ENCODE results near the gene PDE6A.
"Not testable (repeated sequence)": the region's sequence is repeated elsewhere in the genome, so short reads cannot be mapped to it uniquely, and the experiment has no call there.

PDE6A gene

GRCh38 chr5:149894237-149894636, 50.4 kb downstream of the PDE6A start:
- no peak for DNase-seq (ENCODE audit: low spot score)

DNA sequence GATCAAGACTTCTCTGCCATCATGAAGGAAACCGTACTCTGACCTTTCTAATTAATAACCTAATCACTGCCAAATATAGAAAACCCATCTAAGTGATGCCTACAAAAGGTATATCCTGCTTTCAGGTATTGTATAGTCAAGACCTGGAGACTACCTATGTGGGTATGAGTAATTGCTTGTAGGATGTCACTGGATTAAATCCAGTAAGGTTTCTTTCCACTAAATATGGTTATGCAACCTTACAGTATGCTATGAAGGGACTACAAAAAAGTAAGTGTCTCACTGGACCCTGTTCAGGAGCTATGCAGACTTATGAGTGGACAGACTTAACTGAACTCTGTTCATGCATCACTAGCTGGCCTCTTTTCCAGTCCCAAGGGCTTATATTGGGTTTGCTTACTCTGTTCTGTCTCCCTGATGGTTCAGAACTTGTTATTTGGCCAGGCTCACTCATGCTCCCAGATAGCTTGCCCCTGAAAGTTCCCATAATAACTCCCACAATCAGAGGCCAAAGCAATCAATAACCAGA, 51.1 kb downstream of the PDE6A start:
- no peak for DNase-seq (ENCODE audit: low spot score)

DNA sequence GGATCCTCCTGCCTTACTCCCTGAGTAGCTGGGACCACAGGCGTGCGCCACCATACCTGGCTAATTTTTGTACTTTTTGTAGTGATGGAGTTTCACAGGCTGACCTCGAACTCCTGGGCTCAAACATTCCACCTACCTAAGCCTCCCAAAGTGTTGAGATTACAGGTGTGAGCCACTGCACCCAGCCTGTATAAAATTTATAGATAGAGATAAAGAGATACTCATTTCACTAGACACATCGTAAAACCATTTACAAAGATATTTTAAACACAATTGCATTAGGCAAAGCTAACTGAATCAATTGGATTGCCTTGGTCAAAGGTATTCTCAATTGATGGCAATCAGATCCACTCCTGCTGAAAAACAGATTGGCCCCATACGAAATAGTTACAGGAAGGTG, 52.0 kb downstream of the PDE6A start:
- DNase-seq (ENCODE audit: low spot score), result no peak

DNA sequence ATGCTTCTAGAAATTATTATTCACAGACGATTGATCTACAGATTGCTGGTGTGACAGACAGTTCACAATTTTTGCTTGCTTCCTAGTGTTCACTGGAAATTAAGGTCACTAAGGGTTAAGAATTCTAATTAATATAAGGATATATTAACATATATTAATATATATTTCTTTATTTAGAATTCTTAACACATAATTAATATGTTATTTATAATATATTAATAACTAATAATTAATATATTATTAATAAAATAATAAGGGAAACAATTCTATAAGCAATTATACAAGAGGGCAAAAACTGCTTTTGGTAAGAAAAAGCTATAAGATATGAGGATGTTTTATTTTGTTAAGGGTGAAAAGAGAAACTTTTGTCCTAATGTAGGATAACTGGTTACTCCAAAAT, 56.3 kb downstream of the PDE6A start:
- no peak for DNase-seq (ENCODE audit: low spot score)

GRCh38 chr5:149887622-149888183, 56.9 kb downstream of the PDE6A start:
- DNase-seq (ENCODE audit: low spot score), result no peak

DNA sequence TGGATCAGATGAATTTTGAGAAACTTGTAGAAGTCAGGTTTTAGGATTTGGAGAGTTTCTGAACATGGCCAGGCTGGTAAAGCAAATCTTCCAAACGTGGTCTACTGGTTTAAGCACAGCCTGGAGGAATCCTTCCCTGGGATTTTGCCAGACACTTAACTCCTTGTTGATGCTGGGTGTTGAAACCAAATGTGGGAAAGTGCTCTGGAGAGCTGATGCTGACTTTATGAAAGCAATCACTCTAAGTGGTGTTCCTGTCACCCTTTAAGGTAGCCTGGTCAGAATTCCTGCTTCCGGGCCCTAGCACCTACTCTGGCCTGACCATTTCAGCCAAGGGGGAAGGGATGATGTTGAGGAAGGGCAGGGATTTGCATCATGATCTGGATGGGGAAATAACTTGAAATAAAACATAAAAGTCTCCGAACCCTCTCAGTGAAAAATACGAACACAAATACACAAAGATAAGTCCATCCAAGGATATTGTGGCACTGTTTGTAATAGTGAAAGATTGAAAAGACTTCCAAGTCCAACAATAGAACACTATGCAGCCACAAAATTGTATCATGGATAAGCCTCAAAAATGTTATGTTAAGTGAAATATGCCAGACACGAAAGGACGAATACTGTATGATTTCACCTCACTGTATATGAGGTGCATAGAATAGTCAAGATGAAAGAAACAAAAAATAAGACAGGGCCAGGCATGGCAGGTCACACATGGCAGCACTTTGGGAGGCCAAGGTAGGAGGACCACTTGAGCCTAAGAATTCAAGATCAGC, 57.7 kb downstream of the PDE6A start:
- DNase-seq (ENCODE audit: low spot score), result no peak

GRCh38 chr5:149886060-149886459, 58.5 kb downstream of the PDE6A start:
- no peak for DNase-seq (ENCODE audit: low spot score)

DNA sequence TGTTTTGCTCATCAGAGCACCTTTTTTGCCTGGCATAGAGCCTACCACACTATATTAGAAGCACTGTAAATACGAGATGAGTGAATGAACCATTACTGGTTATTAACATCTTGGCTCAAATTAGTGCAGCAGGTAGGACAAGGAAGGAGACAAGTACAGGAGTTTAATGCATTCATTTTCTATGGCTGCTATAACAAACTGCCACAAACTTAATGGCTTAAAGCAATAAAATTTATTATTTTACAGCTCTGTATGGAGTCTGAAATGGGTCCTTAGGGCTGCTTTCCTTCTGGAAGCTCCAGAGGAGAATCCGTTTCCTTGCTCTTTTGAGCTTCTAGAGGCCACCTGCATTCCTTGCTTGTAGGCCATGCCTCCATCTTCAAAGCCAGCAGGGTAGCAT, 59.1 kb downstream of the PDE6A start:
- no peak for DNase-seq (ENCODE audit: low spot score)

- DNase-seq (ENCODE audit: low spot score), result no peak
These were observed 61.0 kb downstream of the PDE6A start for GRCh38 chr5:149883550-149883949.

DNA sequence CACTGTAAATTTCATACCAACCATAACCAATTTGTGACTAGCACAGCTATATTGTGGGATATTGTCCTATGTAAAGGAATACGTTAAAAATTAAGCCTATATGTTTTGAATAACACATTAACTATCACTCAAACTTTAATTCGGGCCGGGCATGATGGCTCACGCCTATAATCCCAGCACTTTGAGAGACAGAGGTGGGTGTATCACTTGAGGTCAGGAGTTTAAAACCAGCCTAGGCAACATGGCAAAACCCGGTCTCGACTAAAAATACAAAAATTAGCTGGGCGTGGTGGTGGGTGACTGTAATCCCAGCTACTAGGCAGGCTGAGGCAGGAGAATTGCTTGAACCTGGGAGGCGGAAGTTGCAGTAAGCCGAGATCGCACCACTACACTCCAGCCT, 62.0 kb downstream of the PDE6A start:
- DNase-seq (ENCODE audit: low spot score), result not testable (repeated sequence)

- no peak for DNase-seq (ENCODE audit: low spot score)
These were observed 62.7 kb downstream of the PDE6A start for GRCh38 chr5:149881874-149882273.

DNA sequence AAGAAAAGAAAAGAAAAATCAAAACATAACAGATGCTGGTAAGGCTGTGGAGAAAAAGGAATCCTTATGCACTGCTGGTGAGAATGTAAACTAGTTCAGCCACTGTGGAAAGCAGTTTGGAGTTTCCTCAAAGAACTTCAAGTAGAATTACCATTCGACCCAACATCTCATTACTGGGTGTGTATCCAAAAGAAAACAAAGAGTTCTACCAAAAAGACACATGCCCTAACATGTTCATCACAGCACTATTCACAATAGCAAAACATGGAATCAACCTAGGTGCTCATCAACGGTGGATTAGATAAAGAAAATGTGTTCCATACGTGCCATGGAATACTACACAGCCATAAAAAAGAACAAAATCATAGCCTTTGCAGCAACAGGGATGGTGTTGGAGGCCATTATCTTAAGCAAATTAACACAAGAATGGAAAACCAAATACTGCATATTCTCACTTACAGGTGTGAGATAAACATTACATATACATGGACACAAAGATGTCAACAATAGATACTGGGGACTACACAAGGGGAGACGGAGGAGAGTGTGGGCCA, 63.4 kb downstream of the PDE6A start:
- no peak for DNase-seq (ENCODE audit: low spot score)

DNA sequence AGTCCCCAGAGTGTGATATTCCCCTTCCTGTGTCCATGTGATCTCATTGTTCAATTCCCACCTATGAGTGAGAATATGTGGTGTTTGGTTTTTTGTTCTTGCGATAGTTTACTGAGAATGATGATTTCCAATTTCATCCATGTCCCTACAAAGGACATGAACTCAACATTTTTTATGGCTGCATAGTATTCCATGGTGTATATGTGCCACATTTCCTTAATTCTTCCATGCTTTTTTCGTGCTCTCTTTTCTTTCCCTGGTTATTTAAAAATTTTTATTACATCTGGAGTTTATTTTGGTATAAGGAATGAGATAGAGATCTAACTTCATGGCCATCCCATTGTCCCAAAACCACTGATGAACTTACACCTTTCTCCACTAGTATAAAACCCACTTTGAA, 65.0 kb downstream of the PDE6A start:
- not testable (repeated sequence) for DNase-seq (ENCODE audit: low spot score)

- DNase-seq (ENCODE audit: low spot score), result no peak
These were observed 66.2 kb downstream of the PDE6A start for GRCh38 chr5:149878371-149878770.

- no peak for DNase-seq (ENCODE audit: low spot score)
These were observed 70.7 kb downstream of the PDE6A start for GRCh38 chr5:149873896-149874295.

GRCh38 chr5:149872351-149873040, 72.1 kb downstream of the PDE6A start:
- no peak for DNase-seq (ENCODE audit: low spot score)

GRCh38 chr5:149871471-149871870, 73.1 kb downstream of the PDE6A start:
- DNase-seq (ENCODE audit: low spot score), result no peak

DNA sequence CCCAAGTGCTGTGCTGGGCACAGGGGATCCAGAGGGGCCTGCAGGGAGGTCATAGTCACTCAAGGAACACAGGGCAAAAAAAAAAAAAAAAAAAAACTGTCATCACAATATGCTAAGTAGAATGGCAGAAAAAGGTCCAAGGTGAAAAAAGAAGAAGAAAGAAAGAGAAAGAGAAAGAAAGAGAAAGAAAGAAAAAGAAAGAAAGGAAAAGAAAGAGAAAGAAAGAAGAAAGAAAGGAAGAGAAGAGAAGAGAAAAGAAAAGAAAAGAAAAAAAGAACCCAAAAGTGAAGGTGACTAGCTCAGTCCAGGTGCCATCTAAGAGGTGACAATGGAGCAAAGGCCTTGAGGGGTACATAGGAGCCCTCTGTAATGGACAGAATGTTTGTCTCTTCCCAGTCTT, 73.9 kb downstream of the PDE6A start:
- no peak for DNase-seq (ENCODE audit: low spot score)

GRCh38 chr5:149870232-149870631, 74.4 kb downstream of the PDE6A start:
- no peak for DNase-seq (ENCODE audit: low spot score)

- DNase-seq (ENCODE audit: low spot score), result no peak
These were observed 75.2 kb downstream of the PDE6A start for GRCh38 chr5:149869411-149869821.

GRCh38 chr5:149865746-149866145, 78.8 kb downstream of the PDE6A start:
- no peak for DNase-seq (ENCODE audit: low spot score)

DNA sequence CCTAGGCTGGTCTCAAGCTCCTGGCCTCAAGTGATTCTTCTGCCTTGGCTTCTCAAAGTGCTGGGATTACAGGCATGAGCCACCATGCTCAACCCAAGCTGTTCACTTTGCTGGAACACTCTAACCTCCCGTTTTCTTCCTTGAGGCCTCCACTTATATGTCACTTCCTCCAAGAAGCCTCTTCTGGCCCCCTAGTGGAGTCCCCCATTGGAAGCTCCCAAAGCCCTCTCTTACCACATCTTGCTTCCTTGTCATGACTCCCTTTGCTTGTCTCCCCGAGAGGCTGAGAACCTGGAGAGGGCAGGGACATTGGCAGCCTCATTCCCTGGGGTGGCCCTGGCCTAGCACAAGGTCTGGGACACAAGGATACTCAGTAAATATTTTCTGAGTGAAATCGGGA, 80.8 kb downstream of the PDE6A start:
- no peak for DNase-seq (ENCODE audit: low spot score)

DNA sequence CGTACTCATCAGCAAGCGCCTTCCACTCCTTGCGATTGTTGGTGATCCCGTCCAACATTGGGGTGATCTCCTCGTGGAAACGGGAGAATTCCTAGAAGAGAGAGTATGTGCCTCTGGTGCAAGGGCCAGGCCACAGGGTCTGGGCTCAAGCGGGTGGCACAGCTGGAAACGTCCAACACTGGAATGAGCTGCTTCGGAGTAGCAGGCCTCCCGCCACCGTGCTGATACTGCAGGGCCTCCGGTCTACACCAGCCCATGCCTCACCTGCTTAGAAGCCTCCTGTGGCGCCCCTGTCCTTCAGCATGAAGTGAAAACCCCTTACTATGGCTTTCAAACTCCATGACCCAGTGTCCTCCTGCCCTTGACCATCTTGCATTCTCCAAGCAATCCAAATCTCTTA, 81.4 kb downstream of the PDE6A start:
- no peak for DNase-seq (ENCODE audit: low spot score)
